ENCODE results near the gene IQSEC3. TPM values are rescaled to one million over a fixed set of nuclear protein-coding genes. Genes with fewer than 3 reads are reported as not detected.
"Not testable (repeated sequence)": the region's sequence is repeated elsewhere in the genome, so short reads cannot be mapped to it uniquely, and the experiment has no call there.

The IQSEC3 gene
- total RNA-seq, 3 donors from 2014 or later (not counting 1 experiment from before 2014, with no cell fraction given) = 4.4 to 7.1 (median 5.3) TPM

GRCh38 chr12:131008-131407 is 64.4 kb downstream of the IQSEC3 start:
- WGBS (ENCODE audit: insufficient coverage) = 96% methylated on average over 12 of the region's 12 CpGs
- intact Hi-C loops (cut with micrococcal nuclease) = no loop called here
- Histone ChIP-seq H3K27me3 (ENCODE audit: control insufficient read depth, insufficient read depth, low read length) (no peaks in the 10 kb centered on the region), H3K27ac (ENCODE audit: low read length) (no peak overlapping the region), H3K4me1 (ENCODE audit: control insufficient read depth, insufficient read depth, low read length) (no peaks in the 10 kb centered on the region), H3K36me3 (ENCODE audit: control insufficient read depth, insufficient read depth, low read length) (no peaks in the 10 kb centered on the region), H3K4me3 (ENCODE audit: low read length) (no peak overlapping the region), H3K9me3 (ENCODE audit: control insufficient read depth, insufficient read depth, low read length) (no peaks in the 10 kb centered on the region)
- TF ChIP-seq CTCF (IDR thresholded peaks at IDR 0.05) = no peak
- Mint-ChIP-seq H3K27ac (no peak overlapping the region), H3K4me3 (no peak overlapping the region), H3K4me1 (no peaks in the 10 kb centered on the region), H3K9me3 (no peaks in the 10 kb centered on the region), H3K27me3 (ENCODE audit: low read depth in 2 of 2) (peaks cover 0 to 9% of the 10 kb centered on the region in 2 donors), H3K36me3 (no peaks in the 10 kb centered on the region)
- ATAC-seq = no peak
- no peak for DNase-seq

GRCh38 chr12:131732-132495 is 65.3 kb downstream of the IQSEC3 start:
- H3K4me3 Mint-ChIP-seq = no peak overlapping the region
- no peak overlapping the region for H3K27ac Mint-ChIP-seq
- ATAC-seq (no peak), DNase-seq (no peak)
- no peaks in the 10 kb centered on the region for H3K4me1 Mint-ChIP-seq
- Histone ChIP-seq H3K36me3 (ENCODE audit: control insufficient read depth, insufficient read depth, low read length) (no peaks in the 10 kb centered on the region), H3K27ac (ENCODE audit: low read length) (no peak overlapping the region), H3K4me1 (ENCODE audit: control insufficient read depth, insufficient read depth, low read length) (no peaks in the 10 kb centered on the region), H3K9me3 (ENCODE audit: control insufficient read depth, insufficient read depth, low read length) (no peaks in the 10 kb centered on the region), H3K4me3 (ENCODE audit: low read length) (no peak overlapping the region), H3K27me3 (ENCODE audit: control insufficient read depth, insufficient read depth, low read length) (no peaks in the 10 kb centered on the region)
- intact Hi-C loops (cut with micrococcal nuclease) = no loop called here
- H3K36me3 Mint-ChIP-seq = no peaks in the 10 kb centered on the region
- no peak for TF ChIP-seq CTCF (IDR thresholded peaks at IDR 0.05)
- WGBS (ENCODE audit: insufficient coverage) = 86% methylated on average over 12 of the region's 12 CpGs
- no peaks in the 10 kb centered on the region for H3K9me3 Mint-ChIP-seq
- peaks cover 0 to 9% of the 10 kb centered on the region in 2 donors for H3K27me3 Mint-ChIP-seq (ENCODE audit: low read depth in 2 of 2)

GRCh38 chr12:133616-134232 is 67.2 kb downstream of the IQSEC3 start:
- DNase-seq; H3K9me3 ChIP-seq (ENCODE audit: control insufficient read depth, insufficient read depth, low read length); H3K27ac ChIP-seq (ENCODE audit: low read length); H3K27me3 Mint-ChIP-seq (ENCODE audit: low read depth in 2 of 2); ATAC-seq; H3K4me1 ChIP-seq (ENCODE audit: control insufficient read depth, insufficient read depth, low read length); H3K4me3 Mint-ChIP-seq; H3K27ac Mint-ChIP-seq; H3K27me3 ChIP-seq (ENCODE audit: control insufficient read depth, insufficient read depth, low read length); H3K4me1 Mint-ChIP-seq; H3K9me3 Mint-ChIP-seq; H3K4me3 ChIP-seq (ENCODE audit: low read length); intact Hi-C loops (cut with micrococcal nuclease); H3K36me3 ChIP-seq (ENCODE audit: control insufficient read depth, insufficient read depth, low read length); H3K36me3 Mint-ChIP-seq: not testable (repeated sequence)
- 63% methylated on average over 7 of the region's 7 CpGs for WGBS (ENCODE audit: insufficient coverage)

GRCh38 chr12:135138-135537 is 68.6 kb downstream of the IQSEC3 start:
- DNase-seq (no peak), ATAC-seq (no peak)
- no CpG with 5 or more reads among the region's 2 CpGs for WGBS (ENCODE audit: insufficient coverage)
- no peak overlapping the region for H3K27ac ChIP-seq (ENCODE audit: low read length)
- intact Hi-C loops (cut with micrococcal nuclease) = no loop called here
- H3K4me1 ChIP-seq (ENCODE audit: control insufficient read depth, insufficient read depth, low read length) = no peaks in the 10 kb centered on the region
- Mint-ChIP-seq H3K27ac (no peak overlapping the region), H3K4me3 (no peak overlapping the region), H3K4me1 (peaks cover 10 to 12% of the 10 kb centered on the region in 2 donors), H3K27me3 (ENCODE audit: low read depth in 2 of 2) (peaks cover 0 to 13% of the 10 kb centered on the region in 2 donors), H3K9me3 (no peaks in the 10 kb centered on the region), H3K36me3 (no peaks in the 10 kb centered on the region)
- no peaks in the 10 kb centered on the region for H3K9me3 ChIP-seq (ENCODE audit: control insufficient read depth, insufficient read depth, low read length)
- no peaks in the 10 kb centered on the region for H3K27me3 ChIP-seq (ENCODE audit: control insufficient read depth, insufficient read depth, low read length)
- no peak overlapping the region for H3K4me3 ChIP-seq (ENCODE audit: low read length)
- no peaks in the 10 kb centered on the region for H3K36me3 ChIP-seq (ENCODE audit: control insufficient read depth, insufficient read depth, low read length)
- TF ChIP-seq CTCF (IDR thresholded peaks at IDR 0.05) = no peak

All from natural killer cell (primary cell).